GF-D8 (cell line): ENCODE measurements around the gene SH3BP4.

ENCODE experiments used
- DNase-seq: peaks from one replicate; lab custom pipeline; 2025; lab: John Stamatoyannopoulos, UW

The SH3BP4 gene

DNA sequence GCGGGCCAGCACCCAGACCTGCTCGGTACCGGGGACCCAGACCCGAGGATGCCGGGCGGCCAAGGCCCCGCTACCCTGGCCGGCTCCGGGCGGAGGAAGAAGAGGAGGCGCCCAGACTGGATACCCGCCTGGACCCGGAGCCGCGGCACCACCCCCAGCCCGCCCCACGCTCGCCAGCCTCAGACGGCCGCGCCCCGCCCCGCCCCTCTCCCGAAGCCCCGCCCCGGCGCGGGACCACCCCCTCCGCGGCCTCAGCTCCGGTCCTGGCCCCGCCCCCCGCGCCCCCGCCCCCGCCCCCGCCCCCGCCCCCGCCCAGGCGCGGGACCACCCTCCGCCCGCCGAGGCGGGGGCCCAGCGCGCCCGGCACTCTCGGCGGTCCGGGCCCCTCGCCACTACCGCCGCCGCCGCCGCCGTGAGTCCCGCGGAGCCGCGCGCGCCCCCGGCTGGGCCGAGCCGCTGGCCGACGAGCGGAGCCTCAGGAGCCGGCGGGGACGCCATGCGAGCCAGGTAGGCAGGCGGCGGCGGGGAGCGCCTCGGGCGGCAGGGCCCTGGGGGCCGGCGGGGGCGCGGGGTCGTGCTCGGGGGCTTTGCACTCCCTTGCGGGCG is at the start of gene SH3BP4:
SH3BP4 (plus strand) TSS at position 354 of the 606 bp plus-strand sequence. CDS start 82,986 bp downstream, outside the sequence.
- DNase-seq = no peak

GRCh38 chr2:234904785-234905184 is 47.0 kb upstream of the SH3BP4 start:
- DNase-seq = no peak

GRCh38 chr2:234905547-234906265 is 46.1 kb upstream of the SH3BP4 start:
- no peak for DNase-seq

- no peak for DNase-seq
These were observed 41.6 kb upstream of the SH3BP4 start for GRCh38 chr2:234910186-234910679.

DNA sequence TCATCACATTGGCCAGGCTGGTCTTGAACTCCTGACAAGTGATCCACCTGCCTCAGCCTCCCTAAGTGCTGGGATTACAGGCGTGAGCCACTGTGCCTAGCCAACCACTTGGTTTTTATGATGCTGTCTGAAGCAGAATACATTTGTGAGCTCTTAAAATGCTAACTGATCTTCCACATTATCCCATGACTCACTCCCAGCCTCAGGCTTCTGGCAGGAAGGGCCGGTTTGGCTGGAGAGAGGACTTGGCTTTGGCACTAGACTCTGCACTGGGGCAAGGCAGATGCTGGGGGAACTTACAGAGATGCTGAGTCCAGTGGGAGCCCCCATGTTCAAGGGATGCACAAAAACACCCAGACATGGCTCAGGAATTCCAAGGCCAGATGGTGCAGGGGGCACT is 40.5 kb upstream of the SH3BP4 start:
- DNase-seq = no peak

DNA sequence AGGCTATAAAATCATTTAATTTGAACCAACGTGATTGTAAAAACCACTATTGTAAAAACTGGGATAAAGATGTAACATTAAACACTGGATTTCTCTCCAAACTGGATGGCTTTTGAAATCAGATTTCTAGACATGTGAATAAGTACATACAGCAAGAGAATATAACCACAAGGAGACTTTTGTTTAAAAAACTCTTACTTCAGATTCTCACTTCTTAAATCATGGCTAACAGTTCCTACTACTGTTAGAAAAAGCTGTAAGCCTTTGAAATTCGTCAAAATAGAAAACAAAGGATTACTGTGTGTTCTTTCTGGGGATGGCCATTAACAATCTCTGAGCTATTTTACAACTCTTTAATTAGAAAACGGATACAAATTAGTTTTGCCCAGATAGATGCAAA is 39.4 kb upstream of the SH3BP4 start:
- no peak for DNase-seq

DNA sequence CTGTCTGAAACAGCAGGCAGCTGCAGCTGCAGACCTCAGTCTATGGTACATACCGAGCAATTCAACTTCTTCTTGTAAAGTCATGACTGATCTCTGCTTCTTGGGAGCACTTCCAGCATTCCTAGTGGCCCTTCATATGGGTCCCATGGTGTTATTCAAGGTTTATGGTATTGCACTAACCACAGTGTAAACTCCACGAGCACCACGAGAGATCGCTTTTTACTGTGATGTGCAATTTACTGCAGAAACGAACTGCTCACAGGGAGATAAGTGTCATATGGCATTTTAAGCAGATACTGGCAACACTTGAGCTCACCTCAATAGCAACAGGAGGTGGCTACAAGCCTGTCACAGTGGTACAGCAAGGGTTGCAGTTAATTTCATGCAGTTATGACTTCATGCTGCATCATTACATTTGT is 38.6 kb upstream of the SH3BP4 start:
- DNase-seq = no peak

GRCh38 chr2:234914371-234915154 is 37.3 kb upstream of the SH3BP4 start:
- DNase-seq = no peak

DNA sequence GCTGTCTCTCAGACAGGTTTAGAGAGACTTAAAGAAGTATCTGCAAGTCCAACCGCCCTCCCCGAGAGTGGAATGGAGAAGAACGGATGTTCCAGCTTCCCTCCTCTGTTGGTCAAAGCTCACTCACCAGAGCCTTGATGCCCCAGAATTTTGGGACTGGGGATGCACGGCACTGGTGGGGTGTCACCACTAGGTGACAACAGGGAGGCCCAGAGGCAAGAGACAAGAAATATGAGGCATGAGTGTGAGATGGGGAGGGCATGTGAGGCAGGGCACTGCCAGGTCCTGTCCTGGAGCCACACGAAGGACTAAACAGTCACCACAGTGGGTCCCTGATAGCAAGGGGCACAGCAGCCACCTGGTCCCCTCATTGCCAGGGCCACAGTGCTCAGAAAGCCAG is 35.1 kb upstream of the SH3BP4 start:
- no peak for DNase-seq

GRCh38 chr2:234917211-234917975 is 34.4 kb upstream of the SH3BP4 start:
- DNase-seq = no peak

DNA sequence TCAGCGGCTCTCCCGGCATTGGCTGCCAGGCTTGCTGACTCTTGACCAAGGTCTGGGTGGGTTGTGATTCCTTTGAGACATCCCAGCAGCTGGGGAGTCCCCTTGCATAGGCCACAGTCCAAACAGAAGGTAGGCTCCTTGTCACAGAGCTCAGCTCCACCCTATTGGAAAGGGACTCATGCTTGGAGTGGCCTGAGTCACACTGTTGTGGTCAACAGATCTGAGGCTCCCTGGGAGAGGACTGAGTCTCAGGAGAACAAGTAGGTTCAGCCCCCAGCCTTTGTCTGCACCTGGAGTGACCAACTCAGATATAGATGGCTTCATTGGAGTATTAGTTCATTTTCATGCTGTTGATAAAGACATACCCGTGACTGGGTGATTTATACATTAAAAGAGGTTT is 32.1 kb upstream of the SH3BP4 start:
- DNase-seq = no peak

GRCh38 chr2:234920836-234921235 is 31.0 kb upstream of the SH3BP4 start:
- no peak for DNase-seq

DNA sequence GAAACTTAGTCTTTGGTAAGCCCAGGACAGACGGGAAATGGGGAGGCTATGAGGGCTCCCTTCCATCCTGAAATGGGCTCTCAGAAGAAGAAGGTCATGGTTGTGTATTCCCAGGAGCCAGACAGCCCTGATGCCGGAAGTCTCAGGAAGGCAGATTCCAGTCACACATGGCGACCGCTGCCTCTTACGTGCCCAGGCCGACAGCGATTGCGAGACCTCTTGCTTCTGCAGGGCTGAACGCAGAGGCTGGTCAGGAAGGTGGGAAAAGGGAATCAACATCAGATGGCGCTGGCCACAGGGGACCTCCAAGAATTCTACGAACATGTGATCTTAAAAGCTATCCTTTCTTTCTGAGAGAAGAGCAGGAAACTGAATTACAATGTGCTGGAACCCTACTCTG is 22.8 kb upstream of the SH3BP4 start:
- no peak for DNase-seq

GRCh38 chr2:234930397-234930796 is 21.4 kb upstream of the SH3BP4 start:
- no peak for DNase-seq

DNA sequence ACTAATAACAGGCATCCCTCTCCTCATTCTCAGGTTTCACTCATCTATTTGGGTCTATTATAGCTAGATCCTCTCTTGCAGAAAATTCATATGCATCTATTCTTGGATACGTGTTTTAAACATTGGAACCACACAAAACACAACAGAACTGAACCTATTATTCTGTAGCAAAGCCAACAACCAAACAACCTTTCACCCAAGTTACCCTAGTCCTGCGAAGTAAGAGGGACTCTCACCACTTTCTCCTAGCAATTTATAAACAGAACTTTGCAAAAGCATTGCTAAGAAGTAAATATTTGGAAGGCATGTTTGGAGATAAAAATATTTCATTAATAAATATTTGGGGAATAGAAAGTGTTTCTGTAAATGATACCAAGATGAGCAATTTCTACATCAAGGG is 20.4 kb upstream of the SH3BP4 start:
- DNase-seq = no peak

- DNase-seq = no peak
These were observed 19.1 kb upstream of the SH3BP4 start for GRCh38 chr2:234932591-234933168.

- no peak for DNase-seq
These were observed 16.5 kb upstream of the SH3BP4 start for GRCh38 chr2:234935311-234935710.

DNA sequence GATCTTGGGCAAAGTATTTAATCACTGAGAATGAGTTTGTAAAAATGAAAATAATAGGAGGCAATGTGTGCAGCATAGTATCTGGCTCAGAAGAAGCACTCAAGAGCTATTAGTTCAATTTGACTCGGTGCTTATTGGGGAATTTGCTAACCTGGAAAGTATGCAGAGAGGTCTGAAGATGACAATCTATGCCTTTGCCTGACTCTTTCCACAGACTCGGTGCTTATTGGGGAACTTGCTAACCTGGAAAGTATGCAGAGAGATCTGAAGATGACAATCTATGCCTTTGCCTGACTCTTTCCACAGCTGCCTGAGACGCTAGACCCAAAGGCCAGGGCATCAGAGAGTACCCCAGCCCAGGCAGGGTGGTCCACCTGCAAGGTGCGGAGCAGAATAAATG is 12.2 kb upstream of the SH3BP4 start:
- DNase-seq = no peak

GRCh38 chr2:234939996-234940395 is 11.8 kb upstream of the SH3BP4 start:
- no peak for DNase-seq

GRCh38 chr2:234940527-234940926 is 11.3 kb upstream of the SH3BP4 start:
- DNase-seq = no peak

DNA sequence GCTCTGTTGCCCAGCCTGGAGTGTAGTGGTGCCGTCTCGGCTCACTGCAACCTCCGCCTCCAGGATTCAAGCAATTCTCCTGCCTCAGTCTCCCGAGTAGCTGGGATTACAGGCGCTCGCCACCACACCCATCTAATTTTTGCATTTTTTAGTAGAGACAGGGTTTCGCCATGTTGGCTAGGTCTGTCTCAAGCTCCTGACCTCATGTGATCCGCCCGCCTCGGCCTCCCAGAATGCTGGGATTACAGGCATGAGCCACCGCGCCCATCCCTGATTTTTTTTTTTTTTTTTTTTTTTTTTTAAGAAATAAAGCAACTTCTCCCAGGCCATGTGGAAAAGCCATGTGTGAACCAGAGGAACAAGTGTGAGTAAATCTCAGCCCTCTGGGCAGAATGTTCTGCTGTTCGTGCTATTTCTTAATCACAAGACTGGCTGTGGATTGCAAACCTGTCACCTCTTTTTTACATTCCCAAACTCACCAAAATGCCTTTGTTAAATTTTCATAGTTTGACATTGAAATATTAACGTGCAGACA is 6.4 kb upstream of the SH3BP4 start:
- DNase-seq = no peak
